PFSK-1 (cell line): Measurements from ENCODE around the gene XRCC1.

Source experiments
- POLR2AphosphoS5 ChIP-seq: IDR thresholded peaks from 2 replicates; pipeline ENCODE4 v1.6.1; 2012; ENCODE audit warnings: low read depth, mild to moderate bottlenecking, control low read depth, low read length, moderate library complexity
- TAF1 ChIP-seq: IDR thresholded peaks from 2 replicates; pipeline ENCODE4 v1.6.1; 2012; ENCODE audit warnings: low read length, control low read depth, borderline replicate concordance; ENCODE audit not compliant: insufficient read depth

DNA sequence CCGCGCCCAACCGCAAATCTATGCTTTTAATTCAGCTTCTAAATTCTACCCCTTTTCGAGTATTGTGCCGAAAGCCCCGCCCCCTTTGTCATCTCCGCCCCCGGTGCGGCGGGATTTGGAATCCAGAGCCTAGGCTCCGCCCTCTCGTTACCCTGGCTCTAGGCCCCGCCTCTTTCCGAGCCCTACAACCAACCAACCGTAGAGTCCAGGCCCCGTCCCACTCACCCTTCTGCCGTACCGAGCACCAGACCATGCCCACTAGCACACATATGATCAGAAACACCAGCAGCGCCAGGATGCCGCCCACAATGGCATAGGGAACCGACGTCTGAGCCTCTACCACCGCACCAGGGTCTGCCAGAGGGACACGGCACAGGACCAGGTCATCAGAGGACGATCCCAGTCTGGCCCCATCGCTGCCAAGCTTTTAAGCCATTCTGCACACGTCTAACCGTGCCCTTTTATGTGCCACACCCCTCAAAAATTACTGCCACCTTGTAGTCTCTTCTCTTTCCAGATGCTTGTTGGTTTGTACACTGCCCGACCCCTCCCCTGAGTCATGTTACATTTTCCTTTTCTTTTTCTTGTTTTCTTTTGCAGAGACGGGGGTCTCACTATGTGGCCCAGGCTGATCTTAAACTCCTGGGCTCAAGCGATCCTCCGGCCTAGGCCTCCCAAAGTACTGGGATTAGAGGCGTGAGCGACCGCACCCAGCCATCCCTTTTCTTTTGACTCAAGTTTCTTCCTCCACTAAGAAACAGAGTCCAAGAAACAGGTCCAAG lies 48.8 kb upstream of the XRCC1 start:
- no peak for TF ChIP-seq POLR2AphosphoS5
- no peak for TF ChIP-seq TAF1
